Bronchial epithelial cell (primary cell): ENCODE results near the gene KLK3. TPM values are rescaled to one million over a fixed set of nuclear protein-coding genes. Genes with fewer than 3 reads are reported as not detected.
"Not testable (repeated sequence)": the region's sequence is repeated elsewhere in the genome, so short reads cannot be mapped to it uniquely, and the experiment has no call there.

Experiments
- DNase-seq: peaks from one replicate; pipeline ENCODE4 v3.0.0-alpha.2; 2010; ENCODE audit warnings: low read depth
- FAIRE-seq: peaks from 2 replicates; lab custom pipeline; 2011; peaks lifted over from hg19 to GRCh38; lab: Jason Lieb, UNC
- H3K27me3 ChIP-seq: 2 replicates; pipeline ENCODE4 v1.5.1; 2011; ENCODE audit warnings: low read length; ENCODE audit not compliant: control insufficient read depth, insufficient read depth
- H3K36me3 ChIP-seq: 2 replicates; pipeline ENCODE4 v1.5.1; 2011; ENCODE audit warnings: low read length; ENCODE audit not compliant: control insufficient read depth, insufficient read depth
- H3K4me3 ChIP-seq: 2 replicates; pipeline ENCODE4 v1.5.1; 2011; ENCODE audit warnings: mild to moderate bottlenecking, low read depth, low read length, control low read depth
- CTCF ChIP-seq: IDR thresholded peaks from 2 replicates; pipeline ENCODE4 v1.5.1; 2011; ENCODE audit warnings: mild to moderate bottlenecking, moderate library complexity, low read length, control low read depth, inconsistent platforms; ENCODE audit not compliant: insufficient read depth, severe bottlenecking
- total RNA-seq: library from RNA; depleted of rRNA; stranded (reverse); fragments of >200 nt; gene quantifications from 2 replicates; pipeline ENCODE4 v1.2.1, GENCODE V29; 2014

Gene KLK3
- total RNA-seq, 1 donor from 2014 or later: not detected

- no peak for DNase-seq
- Histone ChIP-seq H3K27me3 (no peaks in the 10 kb centered on the region), H3K36me3 (no peaks in the 10 kb centered on the region), H3K4me3 (no peak overlapping the region)
- FAIRE-seq: no peak
- TF ChIP-seq CTCF: no peak
Observed at GRCh38 chr19:50894478-50895356, 40.0 kb downstream of the KLK3 start.

- not testable (repeated sequence) for H3K36me3 ChIP-seq, H3K27me3 ChIP-seq, H3K4me3 ChIP-seq, DNase-seq, FAIRE-seq
Observed at GRCh38 chr19:50896089-50896590, 41.4 kb downstream of the KLK3 start.

- TF ChIP-seq CTCF: no peak
- FAIRE-seq: peak; percentile 92
- no peaks in the 10 kb centered on the region for H3K27me3 ChIP-seq
- peak; percentile 85 for DNase-seq
- H3K36me3 ChIP-seq: no peaks in the 10 kb centered on the region
- H3K4me3 ChIP-seq: no peak overlapping the region
Observed at GRCh38 chr19:50896591-50897190, 42.0 kb downstream of the KLK3 start.

GRCh38 chr19:50897191-50897607 is 42.5 kb downstream of the KLK3 start:
- no peak for DNase-seq
- TF ChIP-seq CTCF: no peak
- Histone ChIP-seq H3K4me3 (no peak overlapping the region), H3K27me3 (no peaks in the 10 kb centered on the region), H3K36me3 (no peaks in the 10 kb centered on the region)
- no peak for FAIRE-seq

GRCh38 chr19:50897612-50898011 is 42.9 kb downstream of the KLK3 start:
- no peak for FAIRE-seq
- Histone ChIP-seq H3K4me3 (no peak overlapping the region), H3K36me3 (no peaks in the 10 kb centered on the region), H3K27me3 (no peaks in the 10 kb centered on the region)
- DNase-seq: no peak
- TF ChIP-seq CTCF: no peak

GRCh38 chr19:50898018-50898417 is 43.3 kb downstream of the KLK3 start:
- H3K4me3 ChIP-seq: no peak overlapping the region
- FAIRE-seq (no peak), DNase-seq (no peak)
- no peak for TF ChIP-seq CTCF
- no peaks in the 10 kb centered on the region for H3K36me3 ChIP-seq
- no peaks in the 10 kb centered on the region for H3K27me3 ChIP-seq
